Suppressor macrophage treated with lipopolysaccharide for 4 hours (primary cell): ENCODE measurements around the gene VPS11.

Experiments used
- DNase-seq: peaks from one replicate; pipeline ENCODE4 v3.0.0-alpha.2; 2020

The VPS11 gene

GRCh38 chr11:119106564-119107537 is 39.2 kb downstream of the VPS11 start, which contains the start of gene C2CD2L:
TSS of gene C2CD2L (plus strand) at chr11:119107344. CDS start at chr11:119107742, 398 bp downstream.
- DNase-seq: peak; percentile 95

- no peak for DNase-seq
Observed at GRCh38 chr11:119107538-119108145, 40.0 kb downstream of the VPS11 start.

- peak; percentile 59 for DNase-seq
Observed at GRCh38 chr11:119108146-119108856, 40.7 kb downstream of the VPS11 start.

GRCh38 chr11:119108857-119109221 is 41.2 kb downstream of the VPS11 start:
- DNase-seq: no peak

GRCh38 chr11:119109843-119110242 is 42.2 kb downstream of the VPS11 start:
- no peak for DNase-seq

GRCh38 chr11:119110439-119110838 is 42.8 kb downstream of the VPS11 start:
- DNase-seq: no peak

GRCh38 chr11:119111361-119111925 is 43.8 kb downstream of the VPS11 start:
- DNase-seq: no peak

- no peak for DNase-seq
Observed at GRCh38 chr11:119112314-119113020, 44.8 kb downstream of the VPS11 start.

GRCh38 chr11:119113716-119114115 is 46.1 kb downstream of the VPS11 start:
- no peak for DNase-seq

- no peak for DNase-seq
Observed at GRCh38 chr11:119114351-119114750, 46.7 kb downstream of the VPS11 start.

- DNase-seq: peak; percentile 90
Observed at GRCh38 chr11:119115484-119116234, 48.0 kb downstream of the VPS11 start.

- DNase-seq: no peak
Observed at GRCh38 chr11:119116235-119116594, 48.6 kb downstream of the VPS11 start.

- no peak for DNase-seq
Observed at GRCh38 chr11:119116601-119117000, 49.0 kb downstream of the VPS11 start.

GRCh38 chr11:119117004-119117706 is 49.5 kb downstream of the VPS11 start:
- peak; percentile 13 for DNase-seq

GRCh38 chr11:119118227-119118626 is 50.6 kb downstream of the VPS11 start:
- no peak for DNase-seq

GRCh38 chr11:119118946-119119345 is 51.3 kb downstream of the VPS11 start:
- DNase-seq: no peak

GRCh38 chr11:119120639-119121007 is 53.0 kb downstream of the VPS11 start:
- no peak for DNase-seq

- DNase-seq: peak; percentile 99
Observed at GRCh38 chr11:119121008-119121810, 53.6 kb downstream of the VPS11 start, which contains the start of gene HINFP. TSS of gene HINFP (plus strand) at chr11:119121580. CDS start at chr11:119126945, 5,365 bp downstream.

- DNase-seq: no peak
Observed at GRCh38 chr11:119121811-119122124, 54.1 kb downstream of the VPS11 start.

- no peak for DNase-seq
Observed at GRCh38 chr11:119125821-119126220, 58.2 kb downstream of the VPS11 start.
